Chondrocyte (in vitro differentiated cells): ENCODE results near the gene MAN2A1. TPM values are rescaled to one million over a fixed set of nuclear protein-coding genes. Genes with fewer than 3 reads are reported as not detected.

Experiments
- DNase-seq: peaks from one replicate; pipeline ENCODE4 v3.0.0; 2021; ENCODE audit warnings: mixed read lengths, low spot score
- H3K27ac Mint-ChIP-seq: one replicate; pipeline ENCODE4 v1.8.0; 2021; ENCODE audit warnings: mild to moderate bottlenecking, moderate library complexity, mixed read lengths; ENCODE audit not compliant: unreplicated experiment
- H3K27me3 Mint-ChIP-seq: 2 replicates; pipeline ENCODE4 v1.8.0; 2021; ENCODE audit warnings: low read depth, mixed read lengths
- H3K36me3 Mint-ChIP-seq: 2 replicates; pipeline ENCODE4 v1.8.0; 2021; ENCODE audit warnings: low read depth, mixed read lengths
- H3K4me1 Mint-ChIP-seq: 2 replicates; pipeline ENCODE4 v1.8.0; 2021; ENCODE audit warnings: low read depth, mild to moderate bottlenecking, mixed read lengths
- H3K4me3 Mint-ChIP-seq: one replicate; pipeline ENCODE4 v1.8.0; 2021; ENCODE audit warnings: mild to moderate bottlenecking, moderate library complexity, mixed read lengths; ENCODE audit not compliant: unreplicated experiment
- H3K9me3 Mint-ChIP-seq: 2 replicates; pipeline ENCODE4 v1.8.0; 2021; ENCODE audit warnings: low read depth, mixed read lengths
- CTCF ChIP-seq: fragments of 200-600 bp; sonication (generic); IDR thresholded peaks from 2 replicates; pipeline ENCODE4 v1.5.0; 2021; ENCODE audit warnings: antibody characterized with exemption, mild to moderate bottlenecking, moderate library complexity
- total RNA-seq: library from RNA; stranded (reverse); gene quantifications from 3 replicates; pipeline ENCODE4 v1.2.1, GENCODE V29; 2021

MAN2A1 gene
- total RNA-seq, 1 donor from 2014 or later: 75.0 TPM

GRCh38 chr5:109739741-109740728, 50.3 kb downstream of the MAN2A1 start:
- DNase-seq: no peak

GRCh38 chr5:109740966-109741365, 51.2 kb downstream of the MAN2A1 start:
- Mint-ChIP-seq H3K36me3 (peaks cover 2% of the 10 kb centered on the region), H3K9me3 (peaks cover 7% of the 10 kb centered on the region), H3K4me3 (no peak overlapping the region), H3K4me1 (peaks cover 57% of the 10 kb centered on the region), H3K27me3 (no peaks in the 10 kb centered on the region), H3K27ac (peak overlapping the region; percentile 9)
- DNase-seq: no peak
- TF ChIP-seq CTCF: no peak

More at GRCh38 chr5:109739741-109740728, 50.3 kb downstream of the MAN2A1 start:
- TF ChIP-seq CTCF: no peak
- H3K27ac Mint-ChIP-seq: peak overlapping the region; percentile 71
- peaks cover 3% of the 10 kb centered on the region for H3K36me3 Mint-ChIP-seq
- peaks cover 57% of the 10 kb centered on the region for H3K4me1 Mint-ChIP-seq
- H3K27me3 Mint-ChIP-seq: no peaks in the 10 kb centered on the region
- H3K9me3 Mint-ChIP-seq: peaks cover 7% of the 10 kb centered on the region
- no peak overlapping the region for H3K4me3 Mint-ChIP-seq

- Mint-ChIP-seq H3K36me3 (peaks cover 2% of the 10 kb centered on the region), H3K27ac (peak overlapping the region; percentile 9), H3K9me3 (peaks cover 7% of the 10 kb centered on the region), H3K4me3 (no peak overlapping the region), H3K27me3 (no peaks in the 10 kb centered on the region), H3K4me1 (peaks cover 57% of the 10 kb centered on the region)
- no peak for DNase-seq
- TF ChIP-seq CTCF: no peak
Observed at GRCh38 chr5:109741390-109741789, 51.7 kb downstream of the MAN2A1 start.

- no peak for TF ChIP-seq CTCF
- H3K36me3 Mint-ChIP-seq: peaks cover 2% of the 10 kb centered on the region
- DNase-seq: no peak
- H3K4me1 Mint-ChIP-seq: peaks cover 58% of the 10 kb centered on the region
- H3K27ac Mint-ChIP-seq: peak overlapping the region; percentile 82
- no peaks in the 10 kb centered on the region for H3K27me3 Mint-ChIP-seq
- H3K9me3 Mint-ChIP-seq: peaks cover 7% of the 10 kb centered on the region
- H3K4me3 Mint-ChIP-seq: no peak overlapping the region
Observed at GRCh38 chr5:109743041-109743531, 53.4 kb downstream of the MAN2A1 start.

- H3K36me3 Mint-ChIP-seq: peaks cover 2% of the 10 kb centered on the region
- H3K27ac Mint-ChIP-seq: peak overlapping the region; percentile 82
- H3K4me1 Mint-ChIP-seq: peaks cover 65% of the 10 kb centered on the region
- H3K27me3 Mint-ChIP-seq: no peaks in the 10 kb centered on the region
- TF ChIP-seq CTCF: no peak
- H3K4me3 Mint-ChIP-seq: peak overlapping the region; percentile 21
- no peak for DNase-seq
- peaks cover 7% of the 10 kb centered on the region for H3K9me3 Mint-ChIP-seq
Observed at GRCh38 chr5:109743770-109744212, 54.1 kb downstream of the MAN2A1 start.
